CD4-positive, alpha-beta T cell (primary cell): ENCODE results near the gene EIF1AD. TPM values are rescaled to one million over a fixed set of nuclear protein-coding genes. Genes with fewer than 3 reads are reported as not detected.

Source experiments
- ATAC-seq: fragments of 200-7000 bp; cut with Tn5 transposase; one replicate; pipeline ENCODE4 v1.10.0; 2022; ENCODE audit warnings: mild to moderate bottlenecking; ENCODE audit not compliant: poor library complexity
- CTCF ChIA-PET: fragments of 350-600 bp; sonication (Branson Sonifier 250); formaldehyde crosslinking; loops from one replicate; lab custom pipeline; 2021; ENCODE audit warnings: antibody characterized with exemption, inconsistent platforms; lab: Charles Lee
- POLR2A ChIA-PET: fragments of 350-600 bp; sonication (Branson Sonifier 250); formaldehyde crosslinking; loops from one replicate; lab custom pipeline; 2021; ENCODE audit warnings: antibody characterized with exemption, inconsistent platforms; lab: Charles Lee
- DNase-seq, 14 experiments: peaks; one replicate each; pipeline ENCODE4 v3.0.0-alpha.2; 2013 to 2020; ENCODE audit warnings: mixed read lengths in 2 of 14
- H3K27ac ChIP-seq, 2 donors: one replicate each; pipeline versions ENCODE4 v1.5.1 to v1.7.0; 2013; ENCODE audit warnings: low read length in 2 of 2, low read depth in 1 of 2, mild to moderate bottlenecking in 1 of 2
- H3K27me3 ChIP-seq, 2 experiments: 1 replicate in 1 of 2; 2 replicates in 1 of 2; pipeline versions ENCODE4 v1.6.1 to v1.7.0; 2013; ENCODE audit warnings: low read length in 2 of 2, control low read depth in 1 of 2, mild to moderate bottlenecking in 1 of 2, moderate library complexity in 1 of 2; ENCODE audit not compliant: insufficient read depth in 2 of 2, control insufficient read depth in 1 of 2
- H3K36me3 ChIP-seq: one replicate; pipeline ENCODE4 v1.6.1; 2013; ENCODE audit warnings: low read length, control low read depth; ENCODE audit not compliant: insufficient read depth
- H3K4me1 ChIP-seq: one replicate; pipeline ENCODE4 v1.6.1; 2013; ENCODE audit warnings: low read length, control low read depth; ENCODE audit not compliant: insufficient read depth
- H3K4me3 ChIP-seq: one replicate; pipeline ENCODE4 v1.5.1; 2013; ENCODE audit warnings: mild to moderate bottlenecking, low read length, moderate library complexity
- H3K9me3 ChIP-seq, 2 experiments: 1 replicate in 1 of 2; 2 replicates in 1 of 2; pipeline versions ENCODE4 v1.6.1 to v1.7.0; 2013; ENCODE audit warnings: low read length in 2 of 2, mild to moderate bottlenecking in 2 of 2, control low read depth in 1 of 2, moderate library complexity in 1 of 2; ENCODE audit not compliant: control insufficient read depth in 1 of 2, insufficient read depth in 1 of 2
- H3K27ac Mint-ChIP-seq: one replicate; pipeline ENCODE4 v1.8.0; 2020; ENCODE audit warnings: mixed read lengths
- H3K27me3 Mint-ChIP-seq: one replicate; pipeline ENCODE4 v1.8.0; 2021; ENCODE audit warnings: mixed read lengths
- H3K36me3 Mint-ChIP-seq: one replicate; pipeline ENCODE4 v1.8.0; 2021; ENCODE audit warnings: low read depth, mixed read lengths
- H3K4me1 Mint-ChIP-seq: one replicate; pipeline ENCODE4 v1.8.0; 2021; ENCODE audit warnings: low read depth, mixed read lengths
- H3K4me3 Mint-ChIP-seq: one replicate; pipeline ENCODE4 v1.8.0; 2020; ENCODE audit warnings: mild to moderate bottlenecking, mixed read lengths
- H3K9me3 Mint-ChIP-seq: one replicate; pipeline ENCODE4 v1.8.0; 2020; ENCODE audit warnings: mixed read lengths
- CTCF ChIP-seq: fragments of 200-600 bp; IDR thresholded peaks from one replicate; pipeline ENCODE4 v1.8.0; 2022; ENCODE audit warnings: antibody characterized with exemption, mild to moderate bottlenecking
- intact Hi-C, 2 experiments: fragments of 100-400 bp; cut with DNase I in 1 of 2; cut with micrococcal nuclease in 1 of 2; formaldehyde crosslinking; loops; one replicate each; pipeline versions ENCODE4 v1.15.1 to v1.9.0; 2023 to 2025; cut with DNase I, micrococcal nuclease
- polyA plus RNA-seq, 2 donors: library from polyadenylated mRNA; unstranded; fragments of 120-200 nt; gene quantifications; one replicate each; pipeline ENCODE4 v1.2.1, GENCODE V29; 2013
- total RNA-seq, 174 experiments: library from RNA in 2 of 174; stranded (reverse) in 2 of 174; gene quantifications; one replicate each; pipeline ENCODE4 v1.2.3 and lab custom pipeline; 2021 to 2026

Gene EIF1AD
- total RNA-seq (10 to 100 TPM; 88.2 to 94.1 TPM), total RNA-seq (lab: John Stamatoyannopoulos, UW) (35.7 to 75.6 (median 51.4) reads per million in 172 experiments)
- polyA plus RNA-seq (2013, experiment 1 of 2), result 24.8 TPM
- polyA plus RNA-seq (2013, experiment 2 of 2), result 21.0 TPM

GRCh38 chr11:66001942-66002647, at the start of gene EIF1AD, which contains the start of gene BANF1:
TSS of gene EIF1AD (minus strand) at chr11:66002157. CDS start at chr11:66000389, 1,768 bp downstream.
TSS of gene BANF1 (plus strand) at chr11:66002503. CDS start at chr11:66003251, 748 bp downstream.
- Mint-ChIP-seq H3K4me1 (peaks cover 54% of the 10 kb centered on the region), H3K36me3 (peaks cover 76% of the 10 kb centered on the region), H3K9me3 (no peaks in the 10 kb centered on the region), H3K27me3 (no peaks in the 10 kb centered on the region), H3K27ac (peak within 1 kb of the TSS; percentile 97), H3K4me3 (peak within 1 kb of the TSS; percentile 94)
- Histone ChIP-seq H3K4me3 (peak within 1 kb of the TSS; percentile 75), H3K4me1 (peaks cover 39% of the 10 kb centered on the region), H3K36me3 (peaks cover 58% of the 10 kb centered on the region), H3K27ac (peak within 1 kb of the TSS; percentile 86 to 96), H3K27me3 (no peaks in the 10 kb centered on the region), H3K9me3 (no peaks in the 10 kb centered on the region)
- ChIA-PET POLR2A (interaction anchor here (0.7 to 1.5 kb wide), 21 partner anchors 11 to 387 kb away, joined by 3 to 33 read pairs (median 6); partner anchors contain the start of genes CCDC85B, CFL1, KAT5 and MUS81), CTCF (interaction anchor here (1.0 to 1.4 kb wide), 8 partner anchors 21 to 290 kb away, joined by 3 to 10 read pairs (median 4); partner anchors contain the start of genes CCDC85B, FIBP, KAT5 and MUS81)
- TF ChIP-seq CTCF, result no peak
- intact Hi-C loops, result loop anchor here (1.0 kb wide), 5 partner anchors 41 to 144 kb away; partner anchors contain the start of genes SART1 (in 2 of the 2), C11orf68 (in 1 of the 2), CFL1 (in 1 of the 2) and DRAP1 (in 1 of the 2)
- ATAC-seq (peak; percentile 77), DNase-seq (peak; percentile 84 to 98 (median 89))

- Histone ChIP-seq H3K9me3 (no peaks in the 10 kb centered on the region), H3K4me1 (peaks cover 43% of the 10 kb centered on the region), H3K27me3 (no peaks in the 10 kb centered on the region), H3K27ac (peak overlapping the region; percentile 66 to 78), H3K4me3 (peak overlapping the region; percentile 100), H3K36me3 (peaks cover 29% of the 10 kb centered on the region)
- Mint-ChIP-seq H3K27me3 (peaks cover 5% of the 10 kb centered on the region), H3K4me3 (peak overlapping the region; percentile 100), H3K9me3 (no peaks in the 10 kb centered on the region), H3K4me1 (peaks cover 37% of the 10 kb centered on the region), H3K36me3 (peaks cover 44% of the 10 kb centered on the region), H3K27ac (peak overlapping the region; percentile 97)
- no peak for DNase-seq
- ChIA-PET POLR2A (interaction anchor here (1.2 to 1.9 kb wide), 9 partner anchors 11 to 331 kb away, joined by 3 to 19 read pairs (median 6); partner anchors contain the start of genes PACS1 and RNASEH2C), CTCF (interaction anchor here (1.2 to 1.4 kb wide), 3 partner anchors 20 to 84 kb away, joined by 3 to 4 read pairs (median 3); partner anchors contain the start of genes BANF1 and EIF1AD)
- no peak for TF ChIP-seq CTCF
- intact Hi-C loops, result loop anchor here in 1 of 2 experiments (5.0 kb wide), 2 partner anchors 134 to 216 kb away; partner anchors contain the start of genes C11orf68, DRAP1 and RAB1B
- no peak for ATAC-seq
Measured at GRCh38 chr11:66051371-66051765, 49.4 kb upstream of the EIF1AD start.

- CTCF ChIA-PET, result interaction anchor here (1.3 to 1.4 kb wide), 2 partner anchors 48 to 84 kb away, joined by 3 to 4 read pairs; partner anchors contain the start of genes BANF1 and EIF1AD
- peaks cover 5% of the 10 kb centered on the region for H3K27me3 Mint-ChIP-seq
- H3K9me3 ChIP-seq, result no peaks in the 10 kb centered on the region
- intact Hi-C loops, result loop anchor here in 1 of 2 experiments (5.0 kb wide), 2 partner anchors 133 to 217 kb away; partner anchors contain the start of genes C11orf68, DRAP1 and RAB1B
- ATAC-seq (no peak), DNase-seq (peak in 1 of 14 experiments; percentile 30)
- H3K36me3 ChIP-seq, result peaks cover 22% of the 10 kb centered on the region
- no peak overlapping the region for H3K4me3 ChIP-seq
- peak overlapping the region; percentile 97 for H3K27ac Mint-ChIP-seq
- H3K27me3 ChIP-seq, result no peaks in the 10 kb centered on the region
- peak overlapping the region in 1 of 2 donors; percentile 47 for H3K27ac ChIP-seq
- POLR2A ChIA-PET, result interaction anchor here (1.2 kb wide), 2 partner anchors 20 to 330 kb away, joined by 3 read pairs; partner anchors contain the start of gene RNASEH2C
- peaks cover 37% of the 10 kb centered on the region for H3K4me1 Mint-ChIP-seq
- peak overlapping the region; percentile 100 for H3K4me3 Mint-ChIP-seq
- no peaks in the 10 kb centered on the region for H3K9me3 Mint-ChIP-seq
- TF ChIP-seq CTCF, result no peak
- H3K4me1 ChIP-seq, result peaks cover 44% of the 10 kb centered on the region
- peaks cover 38% of the 10 kb centered on the region for H3K36me3 Mint-ChIP-seq
Measured at GRCh38 chr11:66050581-66051231, 48.7 kb upstream of the EIF1AD start.
